SHP77 treated with DMSO at 0.1 percent for 48 hours (cell line): Measurements from ENCODE around the gene PRTN3.
"Not testable (repeated sequence)": the region's sequence is repeated elsewhere in the genome, so short reads cannot be mapped to it uniquely, and the experiment has no call there.

Experiments used
- DNase-seq: peaks from one replicate; lab custom pipeline; 2025; lab: John Stamatoyannopoulos, UW

PRTN3 gene

GRCh38 chr19:845707-846521 lies 5.1 kb downstream of the PRTN3 start:
- DNase-seq = no peak

GRCh38 chr19:848386-848921 lies 7.7 kb downstream of the PRTN3 start:
- no peak for DNase-seq

GRCh38 chr19:849195-849594 lies 8.4 kb downstream of the PRTN3 start:
- DNase-seq = not testable (repeated sequence)

- no peak for DNase-seq
Observed at GRCh38 chr19:850221-850978, 9.6 kb downstream of the PRTN3 start.

- no peak for DNase-seq
Observed at GRCh38 chr19:850979-851335, 10.2 kb downstream of the PRTN3 start.

GRCh38 chr19:852136-853013 lies 11.6 kb downstream of the PRTN3 start, which contains the start of gene ELANE:
Gene ELANE (plus strand): TSS chr19:852303. CDS start chr19:852329, 26 bp downstream.
- no peak for DNase-seq

- DNase-seq = no peak
Observed at GRCh38 chr19:853014-853585, 12.3 kb downstream of the PRTN3 start.

GRCh38 chr19:853614-854220 lies 12.9 kb downstream of the PRTN3 start:
- DNase-seq = not testable (repeated sequence)

GRCh38 chr19:854549-854948 lies 13.8 kb downstream of the PRTN3 start:
- no peak for DNase-seq

GRCh38 chr19:855142-855541 lies 14.3 kb downstream of the PRTN3 start:
- no peak for DNase-seq

- no peak for DNase-seq
Observed at GRCh38 chr19:855566-856120, 14.8 kb downstream of the PRTN3 start.

GRCh38 chr19:858284-858683 lies 17.5 kb downstream of the PRTN3 start:
- no peak for DNase-seq

GRCh38 chr19:858868-859843 lies 18.4 kb downstream of the PRTN3 start, which contains the start of gene CFD:
Gene CFD (plus strand): TSS chr19:859664. CDS start chr19:859690, 26 bp downstream.
- DNase-seq = no peak

- DNase-seq = no peak
Observed at GRCh38 chr19:861141-861755, 20.4 kb downstream of the PRTN3 start.

- peak; percentile 63 for DNase-seq
Observed at GRCh38 chr19:861756-862580, 21.2 kb downstream of the PRTN3 start.

- DNase-seq = no peak
Observed at GRCh38 chr19:862581-863314, 21.9 kb downstream of the PRTN3 start.

- DNase-seq = no peak
Observed at GRCh38 chr19:863315-863620, 22.5 kb downstream of the PRTN3 start.
